ENCODE results near the gene FGF1.
A peak's percentile ranks its signal among the peaks of the same experiment; 100 is the strongest.

Gene FGF1

GRCh38 chr5:142699184-142699720, 13.4 kb upstream of the FGF1 start:
- H3K36me3 ChIP-seq (ENCODE audit: insufficient read depth, low read length), result no peaks in the 10 kb centered on the region
- H3K4me3 ChIP-seq (ENCODE audit: low read length, poor library complexity, severe bottlenecking), result no peak overlapping the region
- H3K9ac ChIP-seq (ENCODE audit: low read depth, low read length, poor library complexity, severe bottlenecking), result no peak overlapping the region
- no peak overlapping the region for H3K4me2 ChIP-seq (ENCODE audit: low read depth, low read length, poor library complexity, severe bottlenecking)
- no peaks in the 10 kb centered on the region for H3K79me2 ChIP-seq (ENCODE audit: insufficient read depth, low read length)
- H3F3A ChIP-seq (ENCODE audit: low read depth), result no peaks in the 10 kb centered on the region
- no peaks in the 10 kb centered on the region for H3K9me3 ChIP-seq (ENCODE audit: insufficient read depth, low read depth, low read length)
- H3K4me1 ChIP-seq (ENCODE audit: insufficient read depth, low read length, poor library complexity, severe bottlenecking), result no peaks in the 10 kb centered on the region
- H3K9me2 ChIP-seq (replicated peaks; ENCODE audit: low read depth, low read length), result no peaks in the 10 kb centered on the region
- TF ChIP-seq CTCF (conservative IDR thresholded peaks at IDR 0.05; ENCODE audit: low read length) (peak; percentile 98), EZH2phosphoT487 (IDR thresholded peaks at IDR 0.05; ENCODE audit: borderline replicate concordance) (no peak)
- no peaks in the 10 kb centered on the region for H3K27me3 ChIP-seq (ENCODE audit: insufficient read depth, low read length, poor library complexity, severe bottlenecking)
- 0 out of 2 replicates have a peak overlapping the region, but pooled peaks have one; percentile 24 for H2AFZ ChIP-seq (ENCODE audit: low read length)
- H4K20me1 ChIP-seq (ENCODE audit: insufficient read depth, low read length, poor library complexity, severe bottlenecking), result no peaks in the 10 kb centered on the region

DNA sequence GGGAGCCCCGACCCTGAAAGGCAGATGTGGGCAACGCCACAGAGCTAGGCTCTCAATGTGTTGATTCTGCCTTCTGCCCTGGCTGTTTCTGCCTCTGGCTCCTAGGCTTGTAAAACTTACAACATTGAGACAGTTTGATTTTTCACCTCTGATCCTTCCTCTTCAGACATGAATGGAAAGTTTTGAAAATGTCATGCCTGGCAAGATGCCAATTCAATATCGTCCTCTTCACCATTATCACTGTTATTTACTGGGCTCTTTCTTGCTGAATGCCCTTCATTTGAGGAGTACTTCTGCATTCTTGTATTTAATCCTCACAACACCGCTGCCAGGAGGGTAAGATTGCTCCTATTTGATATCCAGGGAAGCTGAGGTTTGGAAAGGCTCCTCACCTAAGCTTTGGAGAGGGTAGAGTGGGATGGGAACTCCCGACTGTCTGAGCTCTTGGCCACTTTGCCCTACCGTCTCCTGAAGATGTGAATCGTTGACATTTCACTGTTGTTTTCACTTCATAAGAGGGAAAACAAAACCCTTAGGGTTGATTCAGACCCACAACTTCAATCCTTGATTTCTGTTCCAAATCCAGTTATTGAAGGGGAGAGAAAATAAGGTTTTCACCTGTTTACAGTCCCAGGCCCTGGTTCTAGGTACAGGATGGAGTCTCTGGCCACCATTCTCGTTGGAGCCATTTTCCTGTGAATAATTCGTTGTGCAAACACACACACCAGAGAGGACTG, 12.7 kb upstream of the FGF1 start:
- no peaks in the 10 kb centered on the region for H3K27me3 ChIP-seq (ENCODE audit: insufficient read depth, low read length, poor library complexity, severe bottlenecking)
- H3K9ac ChIP-seq (ENCODE audit: low read depth, low read length, poor library complexity, severe bottlenecking), result no peak overlapping the region
- H3K36me3 ChIP-seq (ENCODE audit: insufficient read depth, low read length), result no peaks in the 10 kb centered on the region
- H3K9me3 ChIP-seq (ENCODE audit: insufficient read depth, low read depth, low read length), result no peaks in the 10 kb centered on the region
- H3K4me3 ChIP-seq (ENCODE audit: low read length, poor library complexity, severe bottlenecking), result no peak overlapping the region
- no peaks in the 10 kb centered on the region for H3K79me2 ChIP-seq (ENCODE audit: insufficient read depth, low read length)
- no peaks in the 10 kb centered on the region for H3K9me2 ChIP-seq (replicated peaks; ENCODE audit: low read depth, low read length)
- no peak overlapping the region for H2AFZ ChIP-seq (ENCODE audit: low read length)
- no peaks in the 10 kb centered on the region for H4K20me1 ChIP-seq (ENCODE audit: insufficient read depth, low read length, poor library complexity, severe bottlenecking)
- H3K4me2 ChIP-seq (ENCODE audit: low read depth, low read length, poor library complexity, severe bottlenecking), result no peak overlapping the region
- H3K4me1 ChIP-seq (ENCODE audit: insufficient read depth, low read length, poor library complexity, severe bottlenecking), result no peaks in the 10 kb centered on the region
- no peak for TF ChIP-seq EZH2phosphoT487 (IDR thresholded peaks at IDR 0.05; ENCODE audit: borderline replicate concordance)
- no peak for TF ChIP-seq CTCF (conservative IDR thresholded peaks at IDR 0.05; ENCODE audit: low read length)
- no peaks in the 10 kb centered on the region for H3F3A ChIP-seq (ENCODE audit: low read depth)

GRCh38 chr5:142697356-142698255, 11.7 kb upstream of the FGF1 start:
- H3K9ac ChIP-seq (ENCODE audit: low read depth, low read length, poor library complexity, severe bottlenecking), result no peak overlapping the region
- H3K9me3 ChIP-seq (ENCODE audit: insufficient read depth, low read depth, low read length), result no peaks in the 10 kb centered on the region
- H3K4me1 ChIP-seq (ENCODE audit: insufficient read depth, low read length, poor library complexity, severe bottlenecking), result no peaks in the 10 kb centered on the region
- no peaks in the 10 kb centered on the region for H3K27me3 ChIP-seq (ENCODE audit: insufficient read depth, low read length, poor library complexity, severe bottlenecking)
- no peak overlapping the region for H3K4me2 ChIP-seq (ENCODE audit: low read depth, low read length, poor library complexity, severe bottlenecking)
- H3K9me2 ChIP-seq (replicated peaks; ENCODE audit: low read depth, low read length), result no peaks in the 10 kb centered on the region
- H4K20me1 ChIP-seq (ENCODE audit: insufficient read depth, low read length, poor library complexity, severe bottlenecking), result no peaks in the 10 kb centered on the region
- TF ChIP-seq CTCF (conservative IDR thresholded peaks at IDR 0.05; ENCODE audit: low read length) (no peak), EZH2phosphoT487 (IDR thresholded peaks at IDR 0.05; ENCODE audit: borderline replicate concordance) (no peak)
- H3K36me3 ChIP-seq (ENCODE audit: insufficient read depth, low read length), result no peaks in the 10 kb centered on the region
- no peaks in the 10 kb centered on the region for H3K79me2 ChIP-seq (ENCODE audit: insufficient read depth, low read length)
- no peak overlapping the region for H3K4me3 ChIP-seq (ENCODE audit: low read length, poor library complexity, severe bottlenecking)
- peak overlapping the region; percentile 63; the same call in 1 of the 2 replicates for H2AFZ ChIP-seq (ENCODE audit: low read length)
- H3F3A ChIP-seq (ENCODE audit: low read depth), result no peaks in the 10 kb centered on the region

Measured in Loucy (cell line).